ENCODE results near the gene FAM135A. TPM values are rescaled to one million over a fixed set of nuclear protein-coding genes. Genes with fewer than 3 reads are reported as not detected.
A peak's percentile ranks its signal among the peaks of the same experiment; 100 is the strongest.

The FAM135A gene
- total and polyA plus RNA-seq, 2 of the 4 experiments (the other 2 are of a cell fraction) = 2.2 to 7.9 TPM

GRCh38 chr6:70503813-70504465, 90.6 kb downstream of the FAM135A start:
- WGBS, 2 experiments (ENCODE audit: extremely low coverage in 2 of 2, insufficient read length in 1 of 2) = no CpG with 5 or more reads among the region's 1 CpG
- no peak overlapping the region for H2AK9ac ChIP-seq (replicated peaks; ENCODE audit: low read depth, low read length, poor library complexity)
- no peak overlapping the region for H3K4me2 ChIP-seq (ENCODE audit: low read depth, low read length)
- H3K4ac ChIP-seq (ENCODE audit: low read depth, low read length) = no peak overlapping the region
- no peak overlapping the region for H3K56ac ChIP-seq (ENCODE audit: extremely low read depth, insufficient read depth, low read length)
- TF ChIP-seq MAFK (IDR thresholded peaks at IDR 0.05; ENCODE audit: low read depth, low read length) (peak; percentile 70), FOS (IDR thresholded peaks at IDR 0.05; ENCODE audit: low read depth, low read length) (no peak), CEBPB (IDR thresholded peaks at IDR 0.05; ENCODE audit: low read depth, low read length) (no peak), USF2 (IDR thresholded peaks at IDR 0.05; ENCODE audit: low read depth, low read length) (no peak), NFE2L2 (IDR thresholded peaks at IDR 0.05; ENCODE audit: low read depth, low read length) (peak; percentile 86), ELK1 (IDR thresholded peaks at IDR 0.05; ENCODE audit: borderline replicate concordance, low read depth, low read length) (no peak), MAZ (IDR thresholded peaks at IDR 0.05; ENCODE audit: borderline replicate concordance, low read depth, low read length) (no peak), CTCF (conservative IDR thresholded peaks at IDR 0.05; ENCODE audit: low read depth, low read length) (no peak), RFX5 (IDR thresholded peaks at IDR 0.05; ENCODE audit: low read depth, low read length) (no peak), MXI1 (IDR thresholded peaks at IDR 0.05; ENCODE audit: borderline replicate concordance, low read depth, low read length) (no peak), BHLHE40 (IDR thresholded peaks at IDR 0.05; ENCODE audit: low read depth, low read length) (no peak), RAD21 (IDR thresholded peaks at IDR 0.05; ENCODE audit: low read length) (no peak), SMC3 (IDR thresholded peaks at IDR 0.05; ENCODE audit: low read depth, low read length) (no peak)
- H3K4me3 ChIP-seq (ENCODE audit: insufficient read depth, low read depth, low read length) = no peak overlapping the region
- no peak overlapping the region for H2BK15ac ChIP-seq (ENCODE audit: low read depth, low read length)
- DNase-seq = no peak
- CTCF ChIA-PET = no interaction called here
- no peak overlapping the region for H2BK120ac ChIP-seq (ENCODE audit: low read depth, low read length)
- H3K9me1 ChIP-seq (ENCODE audit: insufficient read depth, low read length) = no peaks in the 10 kb centered on the region
- no peak overlapping the region for H2AFZ ChIP-seq (replicated peaks; ENCODE audit: low read length, poor library complexity)
- no peak overlapping the region for H2AK5ac ChIP-seq (ENCODE audit: low read depth, low read length)
- H3K27me3 ChIP-seq (ENCODE audit: control insufficient read depth, insufficient read depth, low read length) = no peaks in the 10 kb centered on the region
- no peak for ATAC-seq (ENCODE audit: low read depth)
- H4K91ac ChIP-seq (ENCODE audit: insufficient read depth, low read depth, low read length) = no peak overlapping the region
- H3K23ac ChIP-seq (ENCODE audit: low read depth, low read length) = no peak overlapping the region
- no peaks in the 10 kb centered on the region for H3K79me1 ChIP-seq (ENCODE audit: low read depth in 1 of 2, low read length in 2 of 2)
- in situ Hi-C loops (cut with MboI; ENCODE audit: low sequenced_read_pairs) = no loop called here
- H4K5ac ChIP-seq (ENCODE audit: low read depth, low read length) = no peak overlapping the region
- dilution Hi-C loops (cut with HindIII; ENCODE audit: low sequenced_read_pairs, unreplicated experiment) = no loop called here
- 0 out of 2 replicates have a peak, but pooled peaks cover 2% of the 10 kb centered on the region for H3K36me3 ChIP-seq (ENCODE audit: control insufficient read depth, insufficient read depth, low read length)
- no peak overlapping the region for H4K8ac ChIP-seq (ENCODE audit: low read depth in 2 of 2, low read length in 2 of 2)
- H3K9ac ChIP-seq (ENCODE audit: low read depth, low read length) = no peak overlapping the region
- H3K18ac ChIP-seq (ENCODE audit: low read depth, low read length) = no peak overlapping the region
- POLR2A ChIA-PET (ENCODE audit: unreplicated experiment) = no interaction called here
- no peaks in the 10 kb centered on the region for H3K4me1 ChIP-seq (ENCODE audit: control insufficient read depth, insufficient read depth, low read length)
- no peak overlapping the region for H2BK5ac ChIP-seq (ENCODE audit: low read depth, low read length, poor library complexity, severe bottlenecking)
- 0 out of 2 replicates have a peak, but pooled peaks cover 2% of the 10 kb centered on the region for H3K9me3 ChIP-seq (ENCODE audit: control insufficient read depth, insufficient read depth, low read length)
- no peaks in the 10 kb centered on the region for H4K20me1 ChIP-seq (ENCODE audit: insufficient read depth, low read length)
- H2BK20ac ChIP-seq (ENCODE audit: low read depth, low read length) = no peak overlapping the region
- H3K27ac ChIP-seq (ENCODE audit: insufficient read depth, low read length) = no peak overlapping the region
- intact Hi-C loops (cut with micrococcal nuclease) = no loop called here
- no TSS peak for BruUV-seq (replicated peaks)
- no peak overlapping the region for H3K14ac ChIP-seq (replicated peaks; ENCODE audit: low read depth, low read length)

All from IMR-90 (cell line).